ENCODE data around the gene CNNM4.

Gene CNNM4

DNA sequence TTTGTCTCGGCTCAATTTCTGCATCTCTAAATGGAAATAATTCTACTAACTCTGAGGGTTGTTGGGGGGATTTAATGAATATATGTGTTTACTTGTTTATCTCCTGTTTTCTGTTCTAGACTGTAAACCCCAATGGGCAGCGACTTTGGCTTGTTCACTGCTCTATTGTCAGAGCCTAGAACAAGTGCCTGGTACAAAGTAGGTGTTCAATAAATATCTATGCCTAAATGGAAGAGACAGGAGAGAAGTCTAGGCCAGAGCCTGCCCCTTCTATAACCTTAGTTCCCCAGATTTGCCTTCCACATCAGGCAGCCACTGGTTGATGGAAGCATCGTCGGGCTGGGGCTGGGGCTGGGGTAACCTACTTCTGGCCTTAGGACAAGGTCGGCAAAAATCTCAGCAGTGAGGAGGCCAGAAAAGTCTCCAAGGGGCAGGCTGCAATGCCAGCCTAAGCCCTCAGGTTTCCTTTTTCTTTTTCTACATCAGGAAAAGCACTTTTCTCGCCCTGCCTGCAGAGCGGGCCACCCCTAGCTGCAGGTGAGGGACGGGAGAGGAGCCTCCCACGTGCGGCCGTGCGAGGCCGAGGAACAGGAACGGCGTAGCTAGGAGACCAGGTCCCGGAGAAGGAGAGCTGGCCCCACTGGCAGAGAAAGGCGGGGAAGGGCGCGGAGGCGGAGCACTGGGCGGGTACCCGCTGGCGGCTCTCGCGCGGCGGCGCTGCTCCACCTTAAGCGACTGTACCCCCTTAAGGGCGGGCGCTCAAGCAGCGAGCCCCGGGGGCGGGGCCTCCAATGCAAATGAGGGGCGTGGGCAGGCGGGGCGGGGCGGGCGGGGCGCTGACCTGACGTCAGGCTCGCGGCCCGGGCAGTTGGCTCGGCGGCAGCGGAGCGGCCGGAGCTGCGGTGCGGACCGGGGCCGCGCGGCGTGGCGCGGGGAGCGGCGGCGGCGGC, at the start of gene CNNM4:
Gene CNNM4, plus strand, starts transcription at position 867 of the 950 bp plus-strand sequence. CDS start 98 bp downstream, outside the sequence.
- peak; percentile 91 for DNase-seq

DNA sequence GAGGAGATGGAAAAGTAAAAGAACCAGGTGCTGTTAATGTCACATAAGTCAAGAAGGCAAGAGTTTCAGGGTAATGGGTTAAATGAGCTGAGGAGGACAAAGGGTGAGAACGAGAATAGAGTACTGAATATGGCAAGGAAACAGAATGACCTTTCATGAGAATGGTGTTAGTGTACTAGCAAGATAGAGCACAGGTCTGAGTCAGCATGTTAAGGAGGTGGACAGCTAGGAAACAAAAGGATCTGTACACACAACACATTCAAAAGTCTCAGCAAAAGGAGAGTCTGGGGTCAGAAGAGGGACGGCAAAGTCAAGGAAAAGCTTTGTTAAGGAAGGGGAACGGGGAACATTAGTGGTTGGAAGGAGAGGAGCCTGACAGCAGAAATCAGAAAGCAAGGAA, 49.7 kb upstream of the CNNM4 start:
- no peak for DNase-seq

DNA sequence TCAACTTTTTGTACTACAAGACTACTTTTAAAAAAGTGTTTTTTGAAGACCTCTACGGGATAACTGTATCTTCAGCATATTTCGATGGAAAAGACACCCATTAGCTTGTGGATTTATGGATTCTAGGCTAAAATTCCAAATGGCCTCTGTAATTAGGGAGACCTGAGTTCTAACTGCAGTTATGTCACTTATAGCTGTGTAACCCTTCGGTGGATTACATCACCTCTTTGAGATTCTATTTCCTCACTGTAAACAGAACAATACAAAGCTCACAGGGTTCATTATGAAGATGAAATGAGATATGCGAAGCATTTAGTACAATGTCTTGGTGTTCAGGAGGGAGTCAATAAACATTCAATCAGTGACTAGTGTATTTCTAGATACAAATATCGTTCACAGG, 45.0 kb upstream of the CNNM4 start:
- DNase-seq: no peak

DNA sequence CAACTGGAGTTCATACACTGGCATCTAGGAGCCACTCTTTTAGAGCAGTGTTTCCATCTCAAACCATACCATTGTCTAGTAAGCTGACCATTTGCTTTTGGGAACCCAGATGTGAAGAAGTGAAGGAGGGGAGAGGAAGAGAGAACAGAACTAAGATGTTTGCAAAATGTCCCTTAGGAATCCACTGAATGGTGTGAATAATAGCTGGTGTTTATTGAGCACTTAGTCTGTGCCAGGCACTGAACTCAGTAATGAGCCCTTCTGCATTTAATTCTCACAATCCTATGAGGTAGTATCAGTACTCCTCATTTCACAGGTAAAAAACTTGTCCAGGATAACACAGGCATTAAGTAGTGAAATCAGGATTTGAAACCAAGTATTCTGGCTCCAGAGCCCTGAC, 44.3 kb upstream of the CNNM4 start:
- DNase-seq: no peak

DNA sequence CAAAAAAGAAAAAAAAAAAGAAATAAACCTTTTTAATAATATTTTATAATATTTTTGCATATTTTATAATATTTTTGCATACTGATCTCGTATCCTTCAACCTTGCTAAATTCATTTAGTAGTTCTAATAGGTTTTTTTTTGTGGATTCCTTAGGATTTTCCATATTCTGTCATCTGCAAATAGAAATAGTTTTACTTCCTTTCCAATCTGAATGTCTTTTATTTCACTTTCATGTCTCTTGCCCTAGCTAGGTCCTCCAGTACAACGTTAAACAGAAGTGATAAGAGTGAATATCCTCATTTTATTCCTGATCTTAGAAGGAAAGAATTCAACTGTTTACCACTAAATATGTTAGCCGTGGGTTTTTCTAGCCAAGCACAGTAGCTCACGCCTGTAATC, 34.6 kb upstream of the CNNM4 start:
- DNase-seq: no peak

DNA sequence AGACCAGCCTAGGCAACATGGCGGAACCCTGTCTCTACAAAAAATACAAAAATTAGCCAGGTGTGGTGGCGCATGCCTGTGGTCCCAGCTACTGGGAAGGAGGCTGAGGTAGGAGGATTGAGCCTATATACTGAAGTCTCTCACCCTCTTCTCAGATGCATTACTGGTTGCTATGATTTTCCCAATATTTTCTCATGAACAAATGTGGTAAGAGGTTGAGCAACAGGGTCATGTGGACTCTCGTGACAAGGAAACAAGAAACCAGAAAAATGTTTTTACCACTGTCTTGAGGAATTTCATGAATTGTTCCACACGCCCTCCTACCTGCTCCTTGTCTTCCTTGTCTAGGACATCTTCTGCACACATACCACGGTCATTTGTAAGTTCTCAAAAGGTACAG, 33.3 kb upstream of the CNNM4 start:
- no peak for DNase-seq

DNA sequence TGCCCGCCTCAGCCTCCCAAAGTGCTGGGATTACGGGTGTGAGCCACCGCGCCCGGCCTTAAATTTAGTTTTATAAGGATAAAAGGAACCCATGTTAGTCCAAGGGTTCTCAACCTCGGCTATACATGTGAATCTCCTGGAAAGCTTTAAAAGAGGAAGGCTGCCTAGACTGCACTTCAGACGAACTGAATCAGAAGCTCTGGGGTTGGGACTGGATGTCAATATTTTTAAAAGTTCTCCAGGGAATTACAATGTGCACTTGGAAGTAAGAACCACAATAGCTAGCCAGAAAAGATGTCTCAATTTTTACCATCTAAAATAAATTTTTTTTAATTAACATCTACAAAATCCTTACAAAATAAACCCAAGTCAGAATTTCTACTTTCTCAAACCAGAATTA, 31.0 kb upstream of the CNNM4 start:
- DNase-seq: no peak

DNA sequence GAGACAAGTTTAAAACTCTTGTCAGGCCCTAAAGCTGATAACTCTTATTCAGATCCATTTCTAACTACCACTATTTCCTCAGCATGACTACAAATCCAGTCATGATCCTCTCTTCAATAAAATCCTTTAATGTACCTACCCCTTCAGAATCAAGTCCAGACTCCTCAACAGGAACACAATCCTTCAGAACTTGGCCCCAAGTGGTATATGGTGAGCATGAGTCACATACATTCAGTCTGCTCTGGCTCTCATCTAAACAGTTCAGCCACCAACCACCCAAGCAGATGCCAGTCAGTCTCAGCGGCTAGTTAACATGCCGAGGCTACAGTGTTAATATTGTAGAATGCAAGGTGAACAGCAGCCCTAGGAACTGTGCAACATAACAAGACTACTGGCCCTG, 30.5 kb upstream of the CNNM4 start:
- DNase-seq: no peak

DNA sequence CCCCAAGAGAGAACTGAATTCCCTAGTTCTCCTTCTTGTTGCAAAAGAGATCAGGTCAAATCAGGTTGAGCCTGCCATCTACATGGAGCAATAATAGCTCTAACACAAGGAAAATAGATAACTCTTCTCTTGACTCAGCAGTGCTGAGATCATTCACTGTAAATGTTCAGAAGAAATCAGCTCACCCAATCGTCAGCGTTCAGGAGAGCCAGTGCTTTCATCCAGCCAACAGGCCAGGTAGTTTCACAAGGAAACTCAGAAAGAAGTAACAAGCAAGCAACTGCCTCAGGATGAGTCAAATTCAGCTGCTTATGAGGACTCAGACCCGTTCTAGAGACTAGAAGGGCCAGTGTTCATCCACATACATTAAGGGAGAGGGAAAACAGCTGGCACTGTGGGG, 26.8 kb upstream of the CNNM4 start:
- DNase-seq: no peak

DNA sequence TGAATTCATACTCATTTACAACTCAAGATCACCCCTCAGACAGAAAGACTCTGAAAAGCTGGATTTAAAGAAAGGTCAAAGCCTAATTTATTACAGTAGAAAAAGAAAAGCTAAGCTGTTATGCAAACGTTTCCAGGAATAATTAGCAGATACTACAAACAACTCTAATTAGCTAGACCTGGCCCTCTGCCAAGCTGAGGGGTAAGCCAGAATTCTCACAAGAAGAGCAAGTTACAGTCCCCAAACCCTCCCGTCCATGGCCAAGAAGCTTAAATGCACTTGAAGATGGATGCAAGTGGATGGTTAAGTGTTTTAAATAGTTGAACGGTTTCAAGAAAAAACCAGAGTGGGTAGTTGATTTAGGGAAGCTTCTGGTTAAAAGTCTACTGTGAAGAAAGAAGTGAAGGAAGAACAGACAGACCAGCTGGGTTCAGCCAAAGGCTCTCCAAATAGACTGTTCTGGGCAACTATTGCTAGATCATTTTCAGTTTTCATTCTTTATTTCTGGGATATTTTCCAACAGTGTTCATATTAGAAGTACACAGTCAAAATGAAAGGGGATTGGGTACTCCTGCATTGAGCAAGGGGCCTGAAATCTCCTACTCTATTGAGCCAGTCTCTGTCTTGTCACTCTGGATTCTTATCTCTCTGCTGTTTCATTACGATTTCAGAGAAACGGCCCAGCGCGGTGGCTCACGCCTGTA, 25.7 kb upstream of the CNNM4 start:
- no peak for DNase-seq

DNA sequence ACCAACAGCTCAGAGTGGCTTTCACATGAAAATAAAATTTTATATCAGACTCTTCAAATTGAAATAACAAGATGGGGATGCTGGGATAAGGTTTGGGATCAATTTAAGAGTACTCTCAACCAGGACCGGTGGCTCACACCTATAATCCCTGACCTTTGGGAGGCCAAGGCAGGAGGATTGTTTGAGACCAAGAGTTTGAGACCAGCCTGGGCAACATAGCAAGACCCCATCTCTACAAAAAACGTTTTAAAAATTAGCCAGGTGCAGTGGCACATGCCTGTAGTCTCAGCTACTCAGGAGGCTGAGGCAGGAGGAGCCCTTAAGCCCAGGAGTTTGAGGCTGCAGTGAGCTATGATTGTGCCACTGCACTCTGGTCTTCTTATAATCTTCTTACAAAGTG, 23.5 kb upstream of the CNNM4 start:
- no peak for DNase-seq

DNA sequence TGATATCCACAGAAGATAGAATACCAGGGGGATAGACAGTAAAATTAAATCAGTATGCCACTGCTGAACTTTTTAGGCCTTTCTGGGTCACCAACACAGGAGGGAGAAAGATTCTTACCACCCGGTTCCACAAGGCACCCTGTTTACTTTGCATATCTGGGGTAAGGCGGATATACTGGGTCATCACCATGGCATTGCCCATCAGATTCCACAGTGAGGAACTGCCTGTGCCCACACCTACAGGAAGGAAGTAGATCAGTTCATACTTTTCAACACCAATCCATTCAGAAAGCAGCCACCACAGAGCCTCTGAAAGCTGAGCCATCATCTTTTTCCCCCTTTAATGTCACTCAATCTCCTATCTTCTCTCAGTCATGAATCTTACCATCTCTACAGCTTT, 22.9 kb upstream of the CNNM4 start:
- DNase-seq: no peak

DNA sequence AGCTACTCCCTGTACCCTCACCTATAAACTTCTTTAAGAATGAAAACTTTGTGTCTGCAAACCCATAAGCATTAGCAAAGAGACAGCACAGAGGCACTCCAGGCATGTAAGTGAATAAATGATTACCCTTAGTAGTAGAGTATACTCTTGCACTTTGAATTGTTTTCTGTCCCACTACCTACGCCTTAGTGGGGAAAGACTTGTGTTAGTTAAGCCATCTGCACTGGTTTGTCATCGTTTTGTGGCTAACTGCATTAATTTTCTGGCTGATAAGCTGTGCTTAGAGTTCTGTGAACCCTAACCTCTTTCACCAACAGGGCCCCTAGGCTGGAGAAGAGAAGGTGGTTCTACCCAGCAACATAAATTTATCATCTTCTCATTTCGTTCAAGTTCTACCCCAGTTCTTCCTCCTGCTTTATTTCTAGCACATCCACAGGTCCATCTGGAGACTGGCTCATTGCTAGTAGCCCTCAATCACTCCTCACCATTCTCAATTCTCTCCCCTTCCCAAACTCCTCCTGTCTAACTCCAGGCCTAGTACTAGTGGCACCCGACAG, 21.5 kb upstream of the CNNM4 start:
- DNase-seq: no peak

DNA sequence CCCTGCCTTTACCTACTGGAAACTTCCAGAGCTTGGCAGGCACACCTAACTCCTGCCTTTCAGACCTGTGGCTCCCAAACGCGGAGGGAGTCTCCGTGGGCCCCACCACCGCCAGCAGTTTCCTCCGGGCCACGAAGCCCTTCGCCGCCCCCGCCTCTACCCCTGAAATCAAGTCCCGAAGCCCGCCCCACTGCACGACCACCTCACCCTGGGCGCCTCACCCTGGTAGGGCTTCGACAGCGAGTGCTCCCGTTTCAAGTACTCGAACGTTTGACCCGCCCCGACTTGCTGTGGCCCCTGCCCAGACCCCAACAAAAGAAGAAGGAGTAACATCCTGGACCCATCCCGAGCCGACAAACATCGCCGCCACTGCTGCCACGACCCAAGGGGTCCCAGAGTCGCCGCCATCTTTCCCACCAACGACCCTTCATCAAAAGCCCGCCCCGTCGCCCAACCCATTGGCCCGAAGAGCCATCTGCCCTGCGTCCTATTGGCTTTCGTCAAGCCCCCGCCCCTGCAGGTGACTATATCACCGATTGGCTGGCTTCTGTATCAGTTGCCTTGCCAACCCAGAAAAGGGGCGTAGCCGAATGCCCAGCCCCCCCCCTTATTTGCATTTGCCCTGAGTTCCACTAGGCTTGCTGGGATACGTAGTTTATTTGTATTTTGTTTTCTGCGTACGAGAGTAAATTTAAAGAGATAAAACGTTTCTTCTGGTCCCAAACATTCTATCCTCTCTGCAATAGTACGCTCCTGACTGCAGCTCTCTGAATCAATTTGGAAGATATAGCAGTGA, 20.9 kb upstream of the CNNM4 start, which contains the start of gene LMAN2L:
Gene LMAN2L, minus strand, starts transcription at position 432 of the 796 bp plus-strand sequence. Its CDS starts 24 bp downstream, at position 408.
- peak; percentile 97 for DNase-seq

DNA sequence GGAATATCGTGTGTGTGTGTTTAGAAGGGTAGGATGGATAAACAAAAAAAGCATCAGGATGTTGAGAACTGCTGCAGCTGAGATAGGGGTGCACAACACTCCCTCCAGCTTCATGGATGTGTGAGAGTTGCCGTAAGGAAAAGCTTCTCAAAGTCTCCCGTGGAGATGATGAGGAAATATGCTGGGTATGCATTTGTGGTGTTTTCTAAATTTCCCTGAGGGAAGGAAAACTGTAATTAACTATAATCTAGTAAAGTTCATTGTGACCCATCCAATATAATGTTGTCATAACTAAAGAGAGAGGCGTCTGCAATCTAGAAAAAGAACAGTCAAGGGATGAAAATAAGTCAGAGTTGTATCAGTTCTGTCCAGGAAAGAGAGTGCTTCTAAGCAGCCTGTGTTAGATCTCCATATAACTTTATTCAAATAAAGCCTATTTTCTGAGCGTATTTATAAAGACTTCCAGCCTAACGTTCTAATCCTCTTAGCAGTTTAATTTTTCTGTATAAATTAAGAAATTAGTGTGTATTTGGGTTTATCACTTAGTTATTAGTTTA, 13.6 kb upstream of the CNNM4 start:
- no peak for DNase-seq

DNA sequence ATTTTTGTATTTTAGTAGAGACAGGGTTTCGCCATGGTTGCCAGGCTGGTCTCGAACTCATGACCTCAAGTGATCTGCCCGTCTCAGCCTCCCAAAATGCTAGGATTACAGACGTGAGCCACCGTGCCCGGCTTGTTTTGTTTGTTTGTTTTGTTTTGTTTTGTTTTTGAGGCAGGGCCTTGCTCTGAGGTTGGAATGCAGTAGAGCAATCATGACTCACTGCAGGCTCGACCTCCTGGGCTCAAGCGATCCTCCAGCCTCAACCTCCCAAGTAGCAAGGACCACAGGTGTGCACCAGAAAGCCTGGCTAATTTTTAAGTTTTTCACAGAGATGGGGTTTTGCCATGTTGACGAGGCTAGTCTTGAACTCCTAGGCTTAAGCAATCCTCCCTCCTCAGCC, 8.9 kb upstream of the CNNM4 start:
- DNase-seq: no peak

DNA sequence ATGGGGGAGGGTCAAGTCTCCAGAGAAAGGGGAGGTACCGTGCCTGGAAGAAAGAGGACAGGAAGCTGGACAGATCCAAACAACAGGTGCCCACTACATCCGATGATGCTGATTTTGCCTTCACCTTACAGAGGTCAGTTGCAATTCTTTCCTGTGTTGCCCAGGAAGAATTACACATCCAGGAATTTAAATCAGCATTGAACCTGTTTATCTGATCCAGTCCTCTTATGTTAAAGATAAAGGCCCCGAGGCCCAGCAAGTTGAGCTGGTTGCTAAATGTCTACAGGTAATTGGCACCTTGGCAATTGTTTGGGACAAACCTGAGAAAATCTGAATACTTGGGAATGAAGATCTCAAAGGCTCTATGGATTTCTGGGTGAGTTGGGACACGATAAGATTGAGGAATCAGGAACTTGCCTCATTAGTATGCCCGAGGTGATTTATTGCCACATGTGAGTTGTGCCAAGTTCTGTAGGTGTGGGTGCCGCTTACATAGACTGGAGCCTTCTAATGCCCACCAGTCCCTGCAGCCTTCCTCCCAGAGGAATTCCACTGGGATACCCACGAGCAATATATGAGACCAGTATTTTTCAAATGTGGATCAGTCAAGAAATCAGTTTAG, 6.9 kb upstream of the CNNM4 start:
- DNase-seq: no peak

DNA sequence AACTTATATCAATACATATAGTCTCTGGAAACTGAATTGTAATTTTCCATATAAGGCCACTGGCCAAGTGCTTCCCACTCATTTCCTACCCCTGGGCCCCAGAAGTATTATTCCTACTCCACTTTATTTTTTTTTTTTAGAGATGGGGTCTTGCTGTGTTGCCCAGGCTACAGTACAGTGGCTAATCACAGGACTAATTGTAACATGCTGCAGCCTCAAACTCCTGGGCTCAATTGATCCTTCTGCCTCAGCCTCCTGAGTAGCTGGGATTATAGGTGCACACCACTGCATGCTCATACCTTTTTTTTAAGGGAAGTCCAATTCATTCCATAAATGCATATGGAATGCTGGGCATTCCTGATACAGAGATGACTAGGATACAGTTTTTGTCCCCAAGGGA, 6.4 kb upstream of the CNNM4 start:
- DNase-seq: no peak

DNA sequence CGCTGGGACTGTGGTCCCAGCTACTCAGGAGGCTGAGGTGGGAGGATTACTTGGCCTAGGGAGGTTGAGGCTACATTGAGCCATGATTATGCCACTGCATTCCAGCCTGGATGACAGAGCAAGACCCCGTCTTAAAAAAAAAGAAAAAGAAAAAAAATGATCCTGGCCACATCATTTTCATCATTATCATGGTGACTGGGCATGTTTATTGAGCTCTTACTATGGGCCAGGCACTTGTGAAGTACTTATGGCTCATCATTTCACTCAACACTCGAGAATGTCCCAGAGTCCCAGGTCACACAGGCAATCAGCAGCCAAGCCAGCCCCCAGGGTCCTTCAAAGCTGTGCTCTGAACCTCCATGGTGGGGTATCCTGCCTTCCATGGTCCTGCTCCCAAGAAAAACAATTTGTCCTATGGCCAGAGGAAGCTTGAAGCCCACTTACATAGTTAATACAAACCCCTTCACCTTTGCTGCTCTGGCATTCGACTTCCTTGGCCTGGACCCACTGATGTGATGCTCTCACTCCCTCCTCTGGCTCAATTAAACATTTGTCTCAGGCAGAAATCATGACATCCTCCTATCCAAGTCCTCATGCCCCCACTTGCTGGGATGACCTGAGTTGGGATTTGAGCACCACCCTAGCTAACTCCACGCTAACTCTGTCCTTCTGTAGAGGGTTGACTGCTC, 3.8 kb upstream of the CNNM4 start:
- DNase-seq: no peak

DNA sequence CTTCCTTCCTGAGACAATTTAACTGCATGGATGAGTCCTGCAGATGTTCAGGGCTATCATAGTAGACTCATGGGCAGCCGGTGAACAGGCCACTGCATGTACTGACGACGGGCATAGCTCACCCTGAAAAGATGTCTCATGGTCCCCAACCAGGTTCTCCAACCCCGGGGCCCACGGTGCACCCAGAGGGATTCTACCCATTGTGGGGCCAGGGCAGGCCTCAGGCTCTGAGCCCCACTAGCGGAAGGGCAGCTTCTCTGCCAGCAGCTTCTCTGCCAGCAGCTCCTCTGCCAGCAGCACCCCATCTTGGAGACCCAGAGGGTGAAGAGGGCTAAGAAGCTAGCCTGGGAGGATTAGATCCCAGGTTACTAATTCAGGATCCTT, 3.2 kb upstream of the CNNM4 start:
- no peak for DNase-seq

DNA sequence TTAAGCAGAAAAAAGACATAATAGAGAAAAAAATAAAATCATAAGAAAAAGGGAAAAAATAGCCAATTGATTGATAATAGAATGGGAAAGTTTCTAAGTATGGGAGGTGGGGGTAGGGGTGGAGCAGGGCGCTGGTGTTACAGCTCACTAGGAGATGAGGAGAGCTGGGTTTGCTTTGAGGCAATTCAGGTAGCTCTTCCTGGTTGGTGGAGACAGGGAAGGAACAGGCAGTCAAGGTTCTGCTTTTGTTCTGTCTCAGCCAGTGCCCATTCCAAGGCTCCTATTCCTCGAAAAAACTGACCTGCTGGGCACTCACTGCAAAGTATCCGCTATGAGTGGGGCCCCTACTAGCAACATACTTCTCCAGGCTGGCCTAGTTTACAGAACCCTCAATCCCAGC, 1.7 kb upstream of the CNNM4 start:
- no peak for DNase-seq

DNA sequence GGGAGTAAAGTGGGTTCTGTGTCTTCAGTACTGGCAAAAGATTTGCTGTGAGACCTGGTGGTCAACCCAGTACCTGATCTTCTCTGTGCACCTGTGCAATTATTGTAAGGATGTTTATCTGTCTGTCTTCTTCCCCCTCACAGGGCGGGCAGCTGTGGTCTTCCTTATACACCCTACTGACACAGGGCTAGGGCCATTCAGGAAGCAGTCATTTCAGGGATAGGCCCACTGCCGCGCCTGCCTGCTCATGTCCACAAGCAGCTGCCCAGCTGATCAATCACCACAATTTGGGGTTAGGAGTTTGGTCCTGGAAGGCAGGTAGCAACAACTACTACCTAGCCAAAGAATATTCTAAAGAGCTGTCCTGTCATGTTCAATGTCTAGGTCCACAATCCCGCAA, 1.2 kb upstream of the CNNM4 start:
- DNase-seq: no peak

All from NCI-H2171 treated with DMSO at 0.1 percent for 48 hours (cell line).